Endothelial cell of hepatic sinusoid (primary cell): ENCODE data around the gene ADAMTS4.

Experiments used
- in situ Hi-C: cut with HindIII; loops from 2 replicates; pipeline ENCODE4 v1.10.0; 2017; ENCODE audit warnings: low sequenced_read_pairs

Gene ADAMTS4

GRCh38 chr1:161177112-161177935 is 21.5 kb downstream of the ADAMTS4 start, which contains the start of gene B4GALT3:
Gene B4GALT3 (minus strand): TSS chr1:161177507. CDS start chr1:161176060, 1,447 bp downstream.
- in situ Hi-C loops, result no loop called here

GRCh38 chr1:161176468-161177111 is 22.3 kb downstream of the ADAMTS4 start:
- in situ Hi-C loops, result no loop called here

- in situ Hi-C loops, result no loop called here
These were observed 22.9 kb downstream of the ADAMTS4 start for GRCh38 chr1:161175771-161176453.

DNA sequence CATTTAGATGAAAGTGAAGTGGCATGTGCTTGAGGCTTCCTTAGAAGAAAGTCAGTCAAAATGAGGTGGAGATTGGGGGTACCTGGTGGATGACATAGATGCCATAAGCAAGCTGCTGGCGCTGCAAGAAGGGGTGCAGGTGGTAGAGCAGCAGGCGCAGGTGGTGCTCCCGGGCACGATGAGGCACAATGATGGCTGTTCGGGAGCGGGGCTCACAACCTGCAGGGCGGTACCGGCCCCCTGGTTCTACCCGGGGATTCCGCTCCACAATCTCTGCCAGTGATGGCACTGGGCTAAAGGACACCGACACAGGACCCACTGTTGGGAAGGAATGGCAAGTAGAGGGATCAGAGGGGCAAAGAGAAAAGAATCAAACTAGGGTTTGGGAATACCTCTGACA is 23.9 kb downstream of the ADAMTS4 start:
- in situ Hi-C loops, result no loop called here

GRCh38 chr1:161173711-161174110 is 25.1 kb downstream of the ADAMTS4 start:
- in situ Hi-C loops, result no loop called here

GRCh38 chr1:161172776-161173376 is 26.0 kb downstream of the ADAMTS4 start:
- in situ Hi-C loops, result no loop called here

DNA sequence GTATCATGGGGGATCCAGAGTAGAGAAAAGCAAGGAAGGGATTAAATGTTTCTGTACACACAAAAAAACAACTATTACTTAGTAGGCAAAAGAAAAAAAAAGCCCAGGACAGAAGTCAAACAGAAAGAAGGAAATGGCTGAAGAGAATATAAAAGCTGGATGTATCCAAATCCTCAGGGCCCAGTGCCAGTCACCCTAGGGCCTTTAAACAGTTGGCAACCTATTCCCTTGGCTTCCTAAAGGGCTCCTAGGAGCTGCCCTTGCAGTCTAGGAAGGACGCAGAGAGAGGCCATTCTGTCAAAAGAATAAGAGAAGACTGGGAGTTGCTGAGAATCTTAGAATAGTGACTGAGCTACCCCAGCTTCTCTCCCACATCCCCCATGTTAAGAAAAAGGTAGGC is 26.5 kb downstream of the ADAMTS4 start:
- in situ Hi-C loops, result no loop called here

DNA sequence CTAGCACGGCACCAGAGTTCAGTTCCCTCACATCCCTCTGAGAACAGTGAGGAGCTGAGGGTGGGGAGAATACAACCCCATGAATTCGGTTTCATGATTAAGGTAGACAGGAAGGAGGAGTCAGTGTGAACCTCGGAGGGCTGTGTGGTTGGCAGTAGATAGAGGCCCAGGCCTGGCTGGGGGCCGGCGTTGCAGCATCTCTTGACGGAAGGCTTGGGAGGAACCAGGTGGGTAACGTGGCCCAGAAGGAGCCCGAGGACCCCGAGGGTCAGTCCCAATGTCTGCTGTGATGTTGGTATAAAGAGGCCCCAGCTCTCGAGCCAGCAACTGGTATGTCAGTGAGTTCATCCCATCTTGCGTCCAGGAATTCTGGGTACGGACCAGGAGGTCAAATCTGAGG is 27.2 kb downstream of the ADAMTS4 start:
- in situ Hi-C loops, result no loop called here

- in situ Hi-C loops, result no loop called here
These were observed 27.7 kb downstream of the ADAMTS4 start for GRCh38 chr1:161171191-161171590.

- in situ Hi-C loops, result no loop called here
These were observed 29.9 kb downstream of the ADAMTS4 start for GRCh38 chr1:161168906-161169305.

DNA sequence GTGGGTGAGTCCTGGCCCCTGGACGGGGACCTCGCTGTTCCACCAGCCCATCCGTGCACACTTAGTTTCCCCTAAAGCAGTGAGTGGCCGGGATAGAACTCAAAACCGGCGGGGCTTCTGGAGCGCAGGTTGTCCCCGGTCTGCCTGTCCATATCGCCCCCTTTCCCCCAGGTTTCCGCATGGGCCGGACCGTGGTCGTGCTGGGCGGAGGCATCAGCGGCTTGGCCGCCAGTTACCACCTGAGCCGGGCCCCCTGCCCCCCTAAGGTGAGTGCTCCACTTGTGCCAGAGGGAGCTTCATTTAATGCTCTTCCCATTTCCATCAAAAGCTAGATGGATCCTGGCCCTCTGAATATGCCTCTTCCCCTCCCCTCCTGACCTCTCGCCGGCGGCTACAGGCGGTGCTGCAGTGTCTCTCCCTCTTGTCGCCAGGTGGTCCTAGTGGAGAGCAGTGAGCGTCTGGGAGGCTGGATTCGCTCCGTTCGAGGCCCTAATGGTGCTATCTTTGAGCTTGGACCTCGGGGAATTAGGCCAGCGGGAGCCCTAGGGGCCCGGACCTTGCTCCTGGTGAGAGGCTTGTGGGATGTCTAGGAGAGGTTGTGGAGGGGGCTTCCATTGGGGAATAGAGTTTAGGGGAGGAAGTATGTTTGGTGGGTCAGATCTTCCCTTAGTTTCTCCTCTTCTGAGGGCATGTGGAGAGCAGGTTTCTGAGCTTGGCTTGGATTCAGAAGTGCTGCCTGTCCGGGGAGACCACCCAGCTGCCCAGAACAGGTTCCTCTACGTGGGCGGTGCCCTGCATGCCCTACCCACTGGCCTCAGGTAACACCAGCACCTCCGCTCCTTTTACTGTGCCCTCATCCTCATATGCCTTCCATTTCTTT is 31.9 kb downstream of the ADAMTS4 start:
- in situ Hi-C loops, result no loop called here

GRCh38 chr1:161165742-161166668 is 32.8 kb downstream of the ADAMTS4 start, which contains the start of gene PPOX:
Gene PPOX (plus strand): TSS chr1:161166426. CDS start chr1:161166848, 422 bp downstream.
- in situ Hi-C loops, result no loop called here

DNA sequence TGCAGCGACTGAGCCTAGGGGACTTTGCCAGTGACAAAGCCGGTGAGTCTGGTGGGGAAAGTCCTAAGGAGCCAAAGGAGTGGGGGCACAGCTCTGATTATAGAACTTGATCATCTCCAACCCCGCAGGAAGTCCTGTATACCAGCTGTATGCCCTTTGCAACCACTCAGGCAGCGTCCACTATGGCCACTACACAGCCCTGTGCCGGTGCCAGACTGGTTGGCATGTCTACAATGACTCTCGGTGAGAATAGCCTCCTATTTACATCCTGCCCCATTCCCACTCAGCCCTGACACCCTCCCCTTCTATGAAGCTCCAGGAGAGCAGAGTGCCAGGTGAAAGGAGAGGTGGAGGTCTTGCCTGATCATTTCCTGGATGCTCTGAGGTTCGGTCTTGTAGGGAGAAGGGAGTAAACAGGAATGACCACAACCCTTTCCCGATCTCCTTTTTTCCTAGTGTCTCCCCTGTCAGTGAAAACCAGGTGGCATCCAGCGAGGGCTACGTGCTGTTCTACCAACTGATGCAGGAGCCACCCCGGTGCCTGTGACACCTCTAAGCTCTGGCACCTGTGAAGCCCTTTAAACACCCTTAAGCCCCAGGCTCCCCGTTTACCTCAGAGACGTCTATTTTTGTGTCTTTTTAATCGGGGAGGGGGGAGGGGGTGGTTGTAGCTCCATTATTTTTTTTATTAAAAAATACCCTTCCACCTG is 33.8 kb downstream of the ADAMTS4 start:
- in situ Hi-C loops, result no loop called here

DNA sequence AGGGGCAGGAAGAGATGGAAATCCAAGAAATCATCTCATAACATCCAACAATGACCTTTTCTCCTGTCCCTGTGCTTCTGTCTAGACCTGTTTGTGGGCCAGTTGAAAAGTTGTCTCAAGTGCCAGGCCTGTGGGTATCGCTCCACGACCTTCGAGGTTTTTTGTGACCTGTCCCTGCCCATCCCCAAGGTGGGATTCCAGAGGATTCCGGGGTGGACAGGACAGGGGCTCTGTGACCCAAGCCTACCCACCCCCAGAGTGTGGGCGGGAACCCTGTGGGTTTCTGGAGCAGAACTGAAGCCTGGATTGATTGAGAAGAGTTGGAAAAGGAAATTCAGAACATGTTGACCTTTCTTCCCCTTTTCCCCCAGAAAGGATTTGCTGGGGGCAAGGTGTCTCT is 35.1 kb downstream of the ADAMTS4 start:
- in situ Hi-C loops, result no loop called here

DNA sequence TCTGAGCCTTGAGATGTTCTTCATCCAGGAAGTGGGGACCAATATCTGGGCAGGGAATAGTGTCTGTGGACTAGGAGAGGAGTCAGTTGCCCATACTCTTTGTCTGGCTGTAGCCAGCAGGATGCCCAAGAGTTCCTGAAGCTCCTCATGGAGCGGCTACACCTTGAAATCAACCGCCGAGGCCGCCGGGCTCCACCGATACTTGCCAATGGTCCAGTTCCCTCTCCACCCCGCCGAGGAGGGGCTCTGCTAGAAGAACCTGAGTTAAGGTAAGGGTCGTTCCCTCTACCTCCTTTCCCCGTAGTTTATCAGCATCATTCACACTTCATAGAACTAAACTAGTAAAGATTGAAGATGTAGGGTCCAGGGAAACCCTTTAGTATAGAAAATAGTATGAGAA is 36.0 kb downstream of the ADAMTS4 start:
- in situ Hi-C loops, result no loop called here

- in situ Hi-C loops, result no loop called here
These were observed 36.8 kb downstream of the ADAMTS4 start for GRCh38 chr1:161162052-161162451.

- in situ Hi-C loops, result no loop called here
These were observed 37.2 kb downstream of the ADAMTS4 start for GRCh38 chr1:161161652-161162051.

GRCh38 chr1:161160671-161161145 is 38.1 kb downstream of the ADAMTS4 start:
- in situ Hi-C loops, result no loop called here

DNA sequence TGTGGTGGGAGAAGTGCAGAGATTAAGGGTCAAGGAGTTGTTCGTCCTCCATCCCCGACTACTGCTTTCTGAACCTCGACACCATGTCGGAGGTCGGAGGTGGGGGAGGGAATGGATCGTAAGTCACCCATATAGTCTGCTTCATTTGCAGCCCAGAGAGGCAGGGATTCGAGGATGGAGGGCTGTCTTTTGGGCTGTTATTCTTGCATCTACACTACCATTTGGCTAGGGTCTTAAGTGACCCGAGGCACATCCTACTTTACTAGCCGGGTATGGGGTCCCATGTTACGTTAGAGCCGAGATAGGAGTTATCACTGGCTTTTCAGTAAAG is 39.0 kb downstream of the ADAMTS4 start:
- in situ Hi-C loops, result no loop called here
